Aorta (tissue), 5 donors: Measurements from ENCODE around the gene PDE1A. TPM values are rescaled to one million over a fixed set of nuclear protein-coding genes. Genes with fewer than 3 reads are reported as not detected.

Experiments used
- ATAC-seq: fragments of 200-7000 bp; cut with Tn5 transposase; one replicate; pipeline ENCODE4 v1.9.1; 2022; ENCODE audit warnings: moderate library complexity; ENCODE audit not compliant: low FRiP score
- DNase-seq, 2 donors: peaks; one replicate each; pipeline ENCODE4 v3.0.0-alpha.2; 2020
- H3K27ac ChIP-seq, 2 donors: one replicate each; pipeline ENCODE4 v1.5.1; 2013; ENCODE audit warnings: low read length in 2 of 2, mild to moderate bottlenecking in 2 of 2, moderate library complexity in 2 of 2, control low read depth in 1 of 2, inconsistent platforms in 1 of 2, low read depth in 1 of 2
- H3K27me3 ChIP-seq, 2 donors: one replicate each; pipeline ENCODE4 v1.6.1; 2013; ENCODE audit warnings: control low read depth in 1 of 2, low read length in 1 of 2, mild to moderate bottlenecking in 1 of 2, moderate library complexity in 1 of 2; ENCODE audit not compliant: insufficient read depth in 2 of 2, control insufficient read depth in 1 of 2
- H3K36me3 ChIP-seq, 2 donors: one replicate each; pipeline ENCODE4 v1.6.1; 2013; ENCODE audit warnings: control low read depth in 1 of 2, low read length in 1 of 2, mild to moderate bottlenecking in 1 of 2; ENCODE audit not compliant: insufficient read depth in 2 of 2, control insufficient read depth in 1 of 2
- H3K4me1 ChIP-seq, 2 donors: one replicate each; pipeline ENCODE4 v1.6.1; 2013; ENCODE audit warnings: low read length in 2 of 2, control low read depth in 1 of 2, mild to moderate bottlenecking in 1 of 2, moderate library complexity in 1 of 2; ENCODE audit not compliant: insufficient read depth in 2 of 2, control insufficient read depth in 1 of 2
- H3K4me3 ChIP-seq, 2 donors: one replicate each; pipeline ENCODE4 v1.5.1; 2013; ENCODE audit warnings: low read length in 2 of 2, control low read depth in 1 of 2, mild to moderate bottlenecking in 1 of 2
- H3K9me3 ChIP-seq: one replicate; pipeline ENCODE4 v1.6.1; 2013; ENCODE audit warnings: mild to moderate bottlenecking, low read length; ENCODE audit not compliant: control insufficient read depth
- WGBS, 2 donors: extraction: QIAGEN DNeasy Blood & Tissue Kit; methylation state at CpG; one replicate each; pipeline ENCODE4 v1.1.7; 2013; 5-methylcytosine and 5-hydroxymethylcytosine counted together
- intact Hi-C, 2 donors: fragments of 100-400 bp; cut with DNase I; formaldehyde crosslinking; loops; one replicate each; pipeline versions ENCODE4 v1.14.2 to v1.15.0; 2022
- polyA plus RNA-seq, 2 donors: library from polyadenylated mRNA; stranded (reverse); fragments of 200-250 nt; gene quantifications; one replicate each; pipeline ENCODE4 v1.2.3, GENCODE V29; 2013
- total RNA-seq, 2 donors: library from RNA; stranded (reverse); fragmentation: NEBNext Ultra II Directional; extraction: Animal tissue kit (Norgen Biotek cat#: 25700); gene quantifications; one replicate each; pipeline ENCODE4 v1.2.1, GENCODE V29; 2021
- donor health status: healthy with polysubstance abuse.
- donor health status: Bipolar disorder and iron deficiency.
- donor health status: DM: no; HTN: no; CAD: no.
- donor health status: DM: no; HTN: no; CAD: no.
- donor health status: DM: yes; HTN: yes; CAD: no.

PDE1A gene
- total and polyA plus RNA-seq, 4 donors = 17.1 to 34.1 (median 27.6) TPM

DNA sequence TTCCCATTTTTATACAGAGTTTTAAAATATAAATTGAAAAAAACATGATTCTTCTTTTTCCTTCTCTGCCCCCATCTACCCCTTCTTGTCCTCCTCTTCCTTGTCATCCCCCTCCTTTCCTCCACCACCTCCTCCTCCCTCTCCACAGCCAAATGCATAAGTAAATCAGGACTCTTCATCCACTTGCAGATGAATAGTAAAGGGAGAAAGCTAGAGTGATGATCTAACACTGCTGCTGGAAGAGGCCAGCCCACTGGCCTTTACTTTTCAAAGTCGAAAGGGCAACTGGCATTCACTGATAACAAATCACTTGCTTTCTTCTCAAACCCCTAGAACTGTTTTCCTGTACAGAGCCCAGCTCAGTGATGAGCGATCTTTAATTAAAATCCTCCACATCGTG, 205.8 kb downstream of the PDE1A start:
- H3K36me3 ChIP-seq = peaks cover 0 to 2% of the 10 kb centered on the region in 2 donors
- no peak overlapping the region for H3K4me3 ChIP-seq
- DNase-seq (no peak), ATAC-seq (no peak)
- H3K27ac ChIP-seq = no peak overlapping the region
- WGBS, 2 donors = 52 to 65% methylated on average over 3 of the region's 3 CpGs
- no peaks in the 10 kb centered on the region for H3K27me3 ChIP-seq
- intact Hi-C loops = no loop called here
- no peaks in the 10 kb centered on the region for H3K4me1 ChIP-seq
- no peaks in the 10 kb centered on the region for H3K9me3 ChIP-seq

DNA sequence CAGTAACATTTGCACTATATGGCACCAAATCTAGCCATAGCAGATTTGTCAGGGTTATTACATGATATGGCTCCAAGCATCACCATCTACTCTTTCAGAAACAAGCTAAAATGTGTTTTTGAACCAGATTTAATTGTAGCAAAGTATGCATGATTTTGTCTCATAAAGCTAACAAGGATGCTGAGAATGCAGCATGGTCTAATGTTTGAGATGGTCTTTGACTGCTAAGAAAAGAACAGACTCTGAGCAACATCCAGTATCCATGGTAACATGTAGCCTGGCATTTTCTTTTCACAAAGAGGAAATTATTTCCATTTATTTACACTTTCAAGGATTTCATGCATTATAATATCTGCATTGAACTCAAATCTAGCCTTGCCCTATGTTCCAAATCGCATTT, 206.5 kb downstream of the PDE1A start:
- ATAC-seq (no peak), DNase-seq (no peak)
- Histone ChIP-seq H3K4me1 (no peaks in the 10 kb centered on the region), H3K27ac (no peak overlapping the region), H3K27me3 (no peaks in the 10 kb centered on the region), H3K9me3 (no peaks in the 10 kb centered on the region), H3K4me3 (no peak overlapping the region), H3K36me3 (peaks cover 0 to 2% of the 10 kb centered on the region in 2 donors)
- intact Hi-C loops = no loop called here
- 94 to 97% methylated on average over 1 of the region's 1 CpG for WGBS, 2 donors

DNA sequence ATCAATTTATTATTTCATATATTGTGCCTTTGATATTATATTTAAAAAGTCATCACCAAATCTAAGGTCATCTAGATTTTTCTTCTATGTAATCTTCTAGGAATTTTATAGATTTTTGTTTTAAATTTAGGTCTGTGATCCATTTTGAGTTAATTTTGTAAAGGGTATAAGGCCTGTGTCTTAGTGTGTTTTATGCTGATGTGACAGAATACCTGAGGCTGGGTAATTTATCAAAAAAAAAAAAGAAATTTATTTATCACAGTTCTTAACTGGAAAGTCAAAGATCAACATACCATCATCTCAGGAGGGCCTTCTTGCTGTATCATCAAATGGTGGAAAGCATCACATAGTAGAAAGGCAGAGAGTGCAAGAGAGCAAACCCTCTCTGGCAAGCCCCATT, 216.2 kb downstream of the PDE1A start:
- intact Hi-C loops = no loop called here
- peaks cover 0 to 5% of the 10 kb centered on the region in 2 donors for H3K36me3 ChIP-seq
- ATAC-seq (no peak), DNase-seq (no peak)
- H3K27ac ChIP-seq = no peak overlapping the region
- H3K27me3 ChIP-seq = no peaks in the 10 kb centered on the region
- no peaks in the 10 kb centered on the region for H3K4me1 ChIP-seq
- no peaks in the 10 kb centered on the region for H3K9me3 ChIP-seq
- H3K4me3 ChIP-seq = no peak overlapping the region

DNA sequence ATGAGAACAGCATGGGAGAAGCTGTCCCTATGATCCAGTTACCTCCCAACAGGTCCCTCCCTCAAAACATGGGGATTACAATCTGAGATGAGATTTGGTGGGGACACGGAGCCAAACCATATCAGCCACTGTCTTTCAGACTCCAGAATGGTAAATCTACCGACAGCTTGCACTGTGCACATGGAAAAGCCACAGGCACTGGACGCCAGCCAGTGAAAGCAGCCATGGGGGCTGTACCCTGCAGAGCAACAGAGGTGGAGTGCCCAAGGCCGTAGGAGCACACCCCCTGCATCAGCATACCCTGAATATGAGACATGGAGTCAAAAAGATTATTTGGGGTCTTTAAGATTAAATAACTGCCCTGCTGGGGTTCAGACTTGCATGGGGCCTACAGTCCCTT, 218.4 kb downstream of the PDE1A start:
- no peaks in the 10 kb centered on the region for H3K27me3 ChIP-seq
- WGBS, 2 donors = 72 to 89% methylated on average over 4 of the region's 4 CpGs
- H3K36me3 ChIP-seq = peaks cover 0 to 5% of the 10 kb centered on the region in 2 donors
- no peaks in the 10 kb centered on the region for H3K4me1 ChIP-seq
- intact Hi-C loops = no loop called here
- H3K4me3 ChIP-seq = no peak overlapping the region
- no peaks in the 10 kb centered on the region for H3K9me3 ChIP-seq
- DNase-seq (no peak), ATAC-seq (no peak)
- H3K27ac ChIP-seq = no peak overlapping the region

DNA sequence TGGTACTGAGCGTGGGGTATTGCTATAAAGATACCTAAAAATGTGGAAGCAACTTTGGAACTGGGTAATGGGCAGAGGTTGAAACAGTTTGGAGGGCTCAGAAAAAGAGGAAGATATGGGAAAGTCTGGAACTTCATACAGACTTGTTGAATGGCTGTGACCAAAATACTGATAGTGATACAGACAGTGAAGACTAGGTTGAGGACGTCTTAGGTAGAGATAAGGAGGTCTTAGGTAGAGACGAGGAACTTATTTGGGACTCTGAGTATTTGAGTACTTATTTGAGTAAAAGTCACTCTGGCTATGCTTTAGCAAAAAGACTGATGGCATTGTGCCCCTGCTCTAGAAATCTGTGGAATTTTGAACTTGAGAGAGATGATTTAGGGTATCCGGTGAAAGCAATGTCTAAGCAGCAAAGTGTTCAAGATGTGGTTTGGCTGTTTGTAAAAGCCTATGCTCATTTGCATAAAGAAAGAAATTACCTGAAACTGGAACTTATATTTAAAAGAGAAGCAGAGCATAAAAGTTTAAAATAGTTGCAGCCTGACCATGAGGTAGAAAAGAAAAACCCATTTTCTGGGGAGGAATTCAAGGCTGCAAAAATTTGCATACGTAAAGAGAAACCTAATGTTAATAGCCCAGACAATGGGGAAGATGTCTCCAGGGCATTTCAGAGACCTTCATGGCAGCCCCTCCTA, 219.6 kb downstream of the PDE1A start:
- Histone ChIP-seq H3K36me3 (peaks cover 0 to 5% of the 10 kb centered on the region in 2 donors), H3K27me3 (no peaks in the 10 kb centered on the region), H3K27ac (no peak overlapping the region), H3K4me3 (no peak overlapping the region), H3K4me1 (no peaks in the 10 kb centered on the region), H3K9me3 (no peaks in the 10 kb centered on the region)
- no peak for ATAC-seq
- DNase-seq = no peak
- 83 to 86% methylated on average over 5 of the region's 5 CpGs for WGBS, 2 donors
- intact Hi-C loops = no loop called here

DNA sequence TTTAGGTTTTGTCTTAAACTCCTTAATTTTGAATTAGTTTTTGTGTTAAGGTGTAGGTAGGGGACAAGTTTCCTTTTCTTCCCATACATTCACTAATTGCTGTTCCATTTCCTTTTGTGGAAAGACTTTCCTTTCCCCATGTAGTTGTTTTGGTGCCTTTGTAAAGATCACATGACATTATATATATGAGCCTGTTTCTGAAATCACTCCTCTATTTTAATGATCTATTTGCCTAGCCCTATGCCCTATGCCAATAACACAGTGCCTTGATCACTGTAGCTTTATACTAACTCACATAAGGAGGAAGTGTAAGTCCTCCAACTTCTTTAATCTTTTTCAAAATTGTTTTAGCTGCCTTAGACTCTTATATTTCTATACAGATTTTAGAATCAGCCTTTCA, 229.3 kb downstream of the PDE1A start:
- Histone ChIP-seq H3K36me3 (peaks cover 0 to 4% of the 10 kb centered on the region in 2 donors), H3K9me3 (no peaks in the 10 kb centered on the region), H3K27ac (no peak overlapping the region), H3K4me3 (no peak overlapping the region), H3K4me1 (no peaks in the 10 kb centered on the region), H3K27me3 (no peaks in the 10 kb centered on the region)
- DNase-seq = no peak
- ATAC-seq = no peak
- intact Hi-C loops = no loop called here

DNA sequence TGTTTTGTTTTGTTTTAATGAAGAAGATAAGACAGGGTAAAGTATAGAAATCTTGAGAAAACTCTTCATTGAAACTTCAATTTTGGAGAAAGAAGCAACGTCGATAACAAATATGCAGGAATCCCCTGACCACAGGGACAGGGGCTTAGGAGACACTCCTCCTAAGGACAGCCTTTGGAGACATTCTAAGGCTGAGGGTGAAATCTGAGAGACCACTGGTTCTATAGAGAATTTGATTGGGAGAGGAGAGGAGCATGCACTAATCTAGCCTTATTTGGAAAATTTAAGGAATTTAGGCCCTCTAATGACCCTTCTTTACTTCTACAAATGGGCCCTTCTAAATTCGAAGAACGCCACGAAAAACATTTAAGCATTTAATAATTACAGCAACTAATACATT, 233.5 kb downstream of the PDE1A start:
- Histone ChIP-seq H3K4me3 (no peak overlapping the region), H3K4me1 (no peaks in the 10 kb centered on the region), H3K27ac (no peak overlapping the region), H3K9me3 (no peaks in the 10 kb centered on the region), H3K27me3 (no peaks in the 10 kb centered on the region), H3K36me3 (no peaks in the 10 kb centered on the region)
- DNase-seq (no peak), ATAC-seq (no peak)
- WGBS, 2 donors = 95 to 96% methylated on average over 5 of the region's 5 CpGs
- intact Hi-C loops = no loop called here

DNA sequence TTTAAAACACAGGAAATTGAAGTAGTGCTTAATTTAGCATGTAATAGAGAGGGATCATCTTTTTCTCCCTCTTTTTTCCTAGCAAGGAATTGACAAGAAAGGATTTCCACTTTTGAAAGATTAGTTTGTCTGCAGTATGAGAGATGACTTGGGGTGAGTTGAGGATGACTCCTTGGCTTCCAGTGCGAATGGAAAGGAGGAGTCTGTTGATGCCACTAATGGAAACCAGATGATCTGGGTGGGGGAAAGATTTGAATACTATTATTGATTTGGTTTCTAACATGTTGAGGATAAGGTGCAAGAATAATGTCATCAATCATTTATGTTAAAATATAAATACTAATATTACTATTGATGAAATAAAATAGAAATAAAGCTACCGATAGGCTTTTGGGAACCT, 235.8 kb downstream of the PDE1A start:
- WGBS, 2 donors = 95% methylated on average over 2 of the region's 2 CpGs
- intact Hi-C loops = no loop called here
- no peaks in the 10 kb centered on the region for H3K4me1 ChIP-seq
- H3K27ac ChIP-seq = no peak overlapping the region
- no peaks in the 10 kb centered on the region for H3K27me3 ChIP-seq
- no peak overlapping the region for H3K4me3 ChIP-seq
- DNase-seq (no peak), ATAC-seq (no peak)
- no peaks in the 10 kb centered on the region for H3K36me3 ChIP-seq
- H3K9me3 ChIP-seq = no peaks in the 10 kb centered on the region

DNA sequence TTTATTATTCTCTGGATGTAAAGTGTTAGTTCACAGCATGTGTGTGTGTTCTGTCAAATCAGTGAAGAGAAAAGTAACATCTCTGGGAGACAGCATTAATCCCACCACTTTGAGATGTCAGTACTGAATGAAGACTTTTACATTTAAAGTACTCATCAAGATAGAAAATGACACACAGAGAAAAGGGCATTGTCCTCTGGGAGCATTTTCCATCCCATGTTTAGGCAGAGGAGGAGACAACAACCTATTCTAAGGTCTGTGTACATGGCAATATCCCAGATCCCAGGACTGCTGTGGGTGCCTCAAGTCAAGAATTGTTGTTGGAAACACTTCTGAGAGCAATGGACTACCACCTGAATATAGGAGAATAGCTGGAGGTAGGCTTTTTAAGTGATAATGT, 239.7 kb downstream of the PDE1A start:
- ATAC-seq (no peak), DNase-seq (no peak)
- Histone ChIP-seq H3K36me3 (peaks cover 0 to 2% of the 10 kb centered on the region in 2 donors), H3K27ac (no peak overlapping the region), H3K4me3 (no peak overlapping the region), H3K4me1 (no peaks in the 10 kb centered on the region), H3K27me3 (no peaks in the 10 kb centered on the region), H3K9me3 (peaks cover 2% of the 10 kb centered on the region)
- intact Hi-C loops = loop anchor here in 1 of 2 donors (2.0 kb wide), 1 partner anchor 462 kb away; no protein-coding TSS in a partner anchor
